GM19463 (cell line): ENCODE data around the gene KCNN4.
"Not testable (repeated sequence)": the region's sequence is repeated elsewhere in the genome, so short reads cannot be mapped to it uniquely, and the experiment has no call there.

ENCODE experiments used
- ATAC-seq: cut with Tn5 transposase; IDR thresholded peaks from one replicate; pipeline ENCODE4 v1.9.1; 2021; ENCODE audit warnings: mild to moderate bottlenecking, moderate library complexity; ENCODE audit not compliant: unreplicated experiment

Gene KCNN4

DNA sequence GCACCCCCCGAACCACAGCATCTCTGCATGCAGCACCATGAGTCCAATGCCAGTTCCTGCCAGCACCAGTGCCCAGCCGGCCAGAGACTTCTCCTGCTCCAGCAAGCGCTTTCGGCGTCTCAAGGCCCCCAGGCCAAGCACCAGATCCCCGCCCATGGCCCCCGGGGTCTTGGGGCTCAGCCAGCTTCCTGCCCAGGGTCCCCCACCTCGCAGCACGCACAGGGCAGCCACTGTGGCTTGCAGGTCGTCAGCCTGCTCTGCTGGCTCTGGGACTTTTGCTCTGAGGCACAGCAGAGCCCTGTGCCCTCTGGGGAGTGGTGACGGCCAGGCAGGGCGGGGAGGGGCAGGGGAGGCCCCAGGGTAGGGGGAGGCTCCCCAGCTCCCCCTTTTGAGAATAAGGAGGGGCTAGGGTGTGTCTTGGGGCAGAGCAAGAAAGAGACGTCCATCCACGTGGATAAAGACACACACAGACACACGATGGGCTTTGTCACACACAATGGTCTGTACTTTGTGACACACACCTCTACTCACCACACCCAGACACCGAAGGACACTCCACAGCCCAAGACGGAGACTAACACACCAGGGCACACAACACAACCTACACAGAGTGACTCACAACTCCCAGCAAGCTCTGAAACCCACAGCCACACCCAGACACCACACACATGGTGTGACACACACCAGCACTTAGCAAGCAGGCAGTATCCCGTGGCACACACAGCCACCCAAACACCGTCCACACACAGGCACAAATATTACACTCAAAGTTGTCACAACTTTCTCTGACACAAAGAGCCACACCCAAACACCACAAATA, at the start of gene KCNN4:
Gene KCNN4 (minus strand): TSS at position 268 of the 820 bp plus-strand sequence. CDS start 112 bp downstream, at position 156.
- peak; percentile 52 for ATAC-seq

DNA sequence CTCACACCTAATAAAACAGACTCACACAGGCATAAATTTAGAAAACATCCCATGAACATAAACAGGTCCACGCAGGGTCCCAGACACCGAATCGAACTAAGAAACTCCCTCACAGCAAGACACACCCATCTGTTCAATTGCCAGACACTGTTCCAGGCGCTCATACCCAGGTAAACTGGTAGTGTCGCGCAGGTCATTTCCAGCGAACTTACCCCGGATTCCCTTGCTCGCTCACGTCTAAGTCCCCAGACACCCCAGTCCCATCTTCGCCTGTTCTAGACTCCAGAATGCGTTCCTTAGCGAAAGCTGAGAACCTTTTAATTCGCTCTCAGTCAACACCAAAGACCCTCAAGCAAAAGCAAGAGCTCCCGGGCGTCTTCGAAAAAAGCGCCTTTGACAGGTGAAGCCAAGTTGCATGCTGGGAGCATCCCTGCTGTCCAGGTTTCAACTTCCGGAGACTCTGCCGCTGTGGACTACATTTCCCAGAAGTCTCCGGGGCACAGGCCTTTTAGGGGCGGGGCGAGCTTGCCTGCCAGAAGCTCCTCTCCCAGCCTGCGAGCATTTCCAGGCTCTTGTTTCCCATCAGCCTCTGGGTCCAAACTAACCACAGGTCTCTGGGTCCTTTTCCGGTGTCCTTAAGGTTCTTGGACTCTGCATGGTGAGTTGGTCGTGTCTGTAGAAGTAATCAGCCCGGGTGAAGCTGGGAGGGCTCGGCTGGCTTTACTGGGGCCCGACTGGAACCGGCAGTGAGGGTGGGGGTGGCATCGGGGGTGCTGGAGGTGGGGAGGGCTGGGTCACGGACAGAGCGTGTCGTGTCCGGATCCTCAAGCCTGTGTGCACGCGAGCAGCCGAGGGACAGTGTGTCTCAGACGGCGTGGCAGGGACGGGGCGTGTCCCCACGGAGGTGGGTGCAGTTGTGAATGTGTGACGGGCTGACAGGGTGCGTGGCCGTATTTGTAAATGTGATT, 46.3 kb upstream of the KCNN4 start, which contains the start of gene ZNF283:
Gene ZNF283 (plus strand): TSS at position 535 of the 968 bp plus-strand sequence. CDS start 6,184 bp downstream, outside the sequence.
- peak; percentile 85 for ATAC-seq

DNA sequence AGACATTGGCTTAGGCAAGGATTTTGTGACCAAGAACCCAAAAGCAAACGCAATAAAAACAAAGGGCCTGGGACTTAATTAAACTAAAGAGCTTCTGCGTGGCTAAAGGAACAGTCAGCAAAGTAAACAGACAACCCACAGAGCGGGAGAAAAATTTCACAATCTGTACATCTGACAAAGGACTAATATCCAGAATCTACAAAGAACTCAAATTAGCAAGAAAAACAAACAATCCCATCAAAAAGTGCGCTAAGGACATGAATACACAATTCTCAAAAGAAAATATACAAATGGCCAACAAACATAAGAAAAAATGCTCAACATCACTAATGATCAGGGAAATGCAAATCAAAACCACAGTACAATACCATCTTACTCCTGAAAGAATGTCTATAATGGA, 43.8 kb upstream of the KCNN4 start:
- ATAC-seq, result not testable (repeated sequence)

- ATAC-seq, result not testable (repeated sequence)
These were observed 43.1 kb upstream of the KCNN4 start for GRCh38 chr19:43823856-43824255.

DNA sequence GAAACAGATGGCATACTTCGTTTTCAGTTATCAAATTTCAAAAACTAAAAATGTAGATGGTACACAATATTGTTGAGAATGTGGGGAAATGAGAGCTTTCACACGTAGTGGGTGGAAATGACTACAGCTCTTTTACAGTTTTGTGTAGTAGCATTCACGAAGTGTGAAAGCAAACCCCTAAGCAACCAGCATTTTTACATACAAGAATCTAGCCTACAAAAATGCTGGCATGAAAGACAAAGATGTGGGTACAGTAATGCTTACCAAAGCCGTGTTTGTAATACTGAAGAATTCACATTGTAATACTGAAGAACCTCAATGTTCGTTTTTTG, 40.1 kb upstream of the KCNN4 start:
- ATAC-seq, result no peak

GRCh38 chr19:43820098-43820883, 39.5 kb upstream of the KCNN4 start:
- no peak for ATAC-seq

DNA sequence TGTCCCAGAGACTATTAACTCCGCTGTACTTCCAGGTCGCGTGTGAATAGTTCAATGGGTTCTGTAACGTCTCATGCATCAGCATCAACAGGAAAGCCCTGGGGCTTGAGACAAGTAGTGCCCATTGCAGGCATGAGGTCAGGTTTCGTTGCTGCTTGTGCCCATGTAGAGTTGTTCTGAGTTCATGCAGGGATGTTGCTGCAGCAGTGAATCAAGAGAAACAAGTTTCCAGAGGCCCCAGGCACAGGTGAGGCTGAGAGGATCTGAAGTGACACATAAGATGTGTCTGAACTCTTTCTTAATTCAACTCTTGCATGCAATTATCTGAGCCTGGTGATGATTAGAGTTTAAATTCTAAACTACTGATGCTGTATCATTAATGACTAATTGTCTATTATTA, 37.7 kb upstream of the KCNN4 start:
- ATAC-seq, result no peak

- not testable (repeated sequence) for ATAC-seq
These were observed 36.7 kb upstream of the KCNN4 start for GRCh38 chr19:43817454-43817853.

GRCh38 chr19:43814663-43815352, 34.0 kb upstream of the KCNN4 start:
- no peak for ATAC-seq

DNA sequence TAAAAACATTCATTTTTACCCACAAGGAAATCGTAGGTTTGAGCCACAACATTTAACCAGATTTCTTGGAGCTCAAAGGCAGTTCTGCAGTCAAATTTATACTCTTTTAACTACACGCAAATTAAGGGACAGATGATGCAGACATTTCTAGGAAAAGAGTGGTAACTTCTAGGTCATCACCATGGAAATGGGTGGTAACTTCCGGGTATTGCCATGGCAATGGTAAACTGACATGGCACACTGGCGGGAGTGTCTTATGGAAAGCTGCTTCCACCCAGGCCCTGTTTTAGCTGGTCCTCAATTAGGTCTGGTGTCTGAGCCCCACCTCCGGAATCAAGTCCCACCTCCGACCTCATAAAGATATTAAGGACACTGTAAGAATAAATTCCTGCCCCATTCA, 31.9 kb upstream of the KCNN4 start:
- ATAC-seq, result no peak

- ATAC-seq, result no peak
These were observed 31.5 kb upstream of the KCNN4 start for GRCh38 chr19:43812259-43812658.

GRCh38 chr19:43811837-43812236, 31.1 kb upstream of the KCNN4 start:
- ATAC-seq, result no peak

GRCh38 chr19:43809762-43810696, 29.3 kb upstream of the KCNN4 start:
- no peak for ATAC-seq

DNA sequence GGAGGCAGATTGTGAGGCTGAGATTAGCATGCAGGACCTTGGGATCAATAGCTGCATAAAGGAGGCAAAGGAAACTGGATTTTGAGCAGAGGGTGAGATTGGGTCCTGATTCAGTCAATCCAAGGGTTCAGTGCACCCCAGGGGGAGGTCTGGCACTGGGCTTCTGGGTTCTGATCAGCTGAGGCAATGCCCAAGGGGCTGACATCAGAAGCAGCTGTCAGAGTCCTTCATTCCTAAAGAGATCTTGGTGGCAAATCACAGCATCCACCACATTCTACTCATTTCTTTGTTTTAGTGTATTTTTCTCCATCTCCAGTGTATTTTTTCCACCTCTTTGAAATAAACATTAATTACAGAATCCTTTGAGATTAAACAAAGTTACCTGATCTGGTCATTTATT, 26.9 kb upstream of the KCNN4 start:
- no peak for ATAC-seq

DNA sequence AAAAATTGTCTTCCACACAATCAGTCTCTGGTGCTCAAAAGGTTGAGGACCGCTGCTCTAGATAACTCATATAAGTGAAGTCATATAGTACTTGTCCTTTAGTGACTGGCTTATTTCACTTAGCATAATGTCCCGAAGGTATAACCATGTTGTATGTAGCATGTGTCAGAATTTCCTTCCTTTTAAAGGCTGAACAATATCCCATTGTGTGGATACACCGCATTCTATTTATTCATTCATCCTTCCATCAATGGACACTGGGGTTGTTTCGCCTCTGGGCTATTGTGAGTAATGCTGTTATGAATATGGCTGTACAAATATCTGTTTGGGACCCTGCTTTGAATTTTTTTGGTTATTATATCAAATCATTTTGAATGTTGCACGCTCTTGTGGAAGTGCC, 26.1 kb upstream of the KCNN4 start:
- no peak for ATAC-seq

- ATAC-seq, result not testable (repeated sequence)
These were observed 25.6 kb upstream of the KCNN4 start for GRCh38 chr19:43806401-43806800.

GRCh38 chr19:43804432-43804831, 23.7 kb upstream of the KCNN4 start:
- ATAC-seq, result no peak

DNA sequence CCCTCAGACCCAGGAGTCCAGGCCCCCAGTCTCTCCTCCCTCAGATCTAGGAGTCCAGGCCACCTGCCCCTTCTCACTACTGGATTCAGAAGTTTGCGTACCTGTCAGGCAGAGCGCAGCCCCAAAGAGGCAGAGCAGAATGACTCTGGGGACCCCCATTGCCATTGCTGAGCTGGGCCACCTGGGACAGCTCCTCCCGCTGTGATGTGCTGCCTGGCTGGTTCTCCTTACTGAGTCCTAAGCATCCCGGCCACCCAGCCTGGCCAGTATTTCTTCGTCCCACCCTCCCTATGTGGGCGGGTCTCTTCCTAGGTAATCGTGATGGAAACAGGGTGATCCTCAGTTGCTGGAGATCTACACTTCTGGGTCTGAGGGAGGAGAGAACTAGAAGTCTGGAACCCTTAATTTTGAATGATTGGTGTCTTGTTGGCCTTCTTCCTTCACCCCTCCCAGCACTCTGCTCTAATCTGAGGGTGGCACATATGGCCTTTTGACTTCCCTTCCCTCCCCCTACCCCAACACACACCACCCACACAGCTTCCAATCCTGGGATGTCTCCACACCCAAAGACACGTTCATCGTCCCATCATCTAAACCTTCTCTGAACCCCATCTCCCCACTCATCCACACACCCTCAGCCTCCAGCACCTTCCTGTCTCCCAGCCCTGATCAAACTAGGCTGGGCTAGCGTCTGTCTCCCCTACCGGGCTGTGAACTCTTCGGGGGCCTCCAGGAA, 21.6 kb upstream of the KCNN4 start, which contains the start of gene LYPD5:
Gene LYPD5 (minus strand): TSS at position 232 of the 736 bp plus-strand sequence. CDS start 67 bp downstream, at position 165.
- ATAC-seq, result no peak
